ENCODE data around the gene MIPOL1. TPM values are rescaled to one million over a fixed set of nuclear protein-coding genes. Genes with fewer than 3 reads are reported as not detected.

MIPOL1 gene
- total RNA-seq, 4 donors from 2014 or later: 5.4 to 17.2 (median 9.4) TPM

GRCh38 chr14:37436519-37436918 is 238.8 kb downstream of the MIPOL1 start:
- ATAC-seq (ENCODE audit: low FRiP score): no peak
- TF ChIP-seq CTCF (IDR thresholded peaks at IDR 0.05): no peak
- DNase-seq (ENCODE audit: low spot score): no peak

GRCh38 chr14:37437490-37437889 is 239.8 kb downstream of the MIPOL1 start:
- TF ChIP-seq CTCF (IDR thresholded peaks at IDR 0.05): no peak
- ATAC-seq (ENCODE audit: low FRiP score): no peak
- no peak for DNase-seq (ENCODE audit: low spot score)

GRCh38 chr14:37438444-37438843 is 240.7 kb downstream of the MIPOL1 start:
- no peak for TF ChIP-seq CTCF (IDR thresholded peaks at IDR 0.05)
- no peak for DNase-seq (ENCODE audit: low spot score)
- no peak for ATAC-seq (ENCODE audit: low FRiP score)

GRCh38 chr14:37443461-37443860 is 245.7 kb downstream of the MIPOL1 start:
- ATAC-seq (ENCODE audit: low FRiP score) (no peak), DNase-seq (ENCODE audit: low spot score) (no peak)
- TF ChIP-seq CTCF (IDR thresholded peaks at IDR 0.05): no peak

- TF ChIP-seq CTCF (IDR thresholded peaks at IDR 0.05): no peak
- ATAC-seq (ENCODE audit: low FRiP score) (no peak), DNase-seq (ENCODE audit: low spot score) (no peak)
Observed at GRCh38 chr14:37447883-37448391, 250.2 kb downstream of the MIPOL1 start.

- no peak for ATAC-seq (ENCODE audit: low FRiP score)
- no peak for TF ChIP-seq CTCF (IDR thresholded peaks at IDR 0.05)
- no peak for DNase-seq (ENCODE audit: low spot score)
Observed at GRCh38 chr14:37452323-37452722, 254.6 kb downstream of the MIPOL1 start.

- TF ChIP-seq CTCF (IDR thresholded peaks at IDR 0.05): no peak
- DNase-seq (ENCODE audit: low spot score) (no peak), ATAC-seq (ENCODE audit: low FRiP score) (no peak)
Observed at GRCh38 chr14:37453985-37454384, 256.2 kb downstream of the MIPOL1 start.

Data from omental fat pad (tissue), 4 donors.